ENCODE results near the gene SLC25A18. TPM values are rescaled to one million over a fixed set of nuclear protein-coding genes. Genes with fewer than 3 reads are reported as not detected.
"Not testable (repeated sequence)": the region's sequence is repeated elsewhere in the genome, so short reads cannot be mapped to it uniquely, and the experiment has no call there.

SLC25A18 gene, protein sequence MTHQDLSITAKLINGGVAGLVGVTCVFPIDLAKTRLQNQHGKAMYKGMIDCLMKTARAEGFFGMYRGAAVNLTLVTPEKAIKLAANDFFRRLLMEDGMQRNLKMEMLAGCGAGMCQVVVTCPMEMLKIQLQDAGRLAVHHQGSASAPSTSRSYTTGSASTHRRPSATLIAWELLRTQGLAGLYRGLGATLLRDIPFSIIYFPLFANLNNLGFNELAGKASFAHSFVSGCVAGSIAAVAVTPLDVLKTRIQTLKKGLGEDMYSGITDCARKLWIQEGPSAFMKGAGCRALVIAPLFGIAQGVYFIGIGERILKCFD
- total RNA-seq, result not detected

DNA sequence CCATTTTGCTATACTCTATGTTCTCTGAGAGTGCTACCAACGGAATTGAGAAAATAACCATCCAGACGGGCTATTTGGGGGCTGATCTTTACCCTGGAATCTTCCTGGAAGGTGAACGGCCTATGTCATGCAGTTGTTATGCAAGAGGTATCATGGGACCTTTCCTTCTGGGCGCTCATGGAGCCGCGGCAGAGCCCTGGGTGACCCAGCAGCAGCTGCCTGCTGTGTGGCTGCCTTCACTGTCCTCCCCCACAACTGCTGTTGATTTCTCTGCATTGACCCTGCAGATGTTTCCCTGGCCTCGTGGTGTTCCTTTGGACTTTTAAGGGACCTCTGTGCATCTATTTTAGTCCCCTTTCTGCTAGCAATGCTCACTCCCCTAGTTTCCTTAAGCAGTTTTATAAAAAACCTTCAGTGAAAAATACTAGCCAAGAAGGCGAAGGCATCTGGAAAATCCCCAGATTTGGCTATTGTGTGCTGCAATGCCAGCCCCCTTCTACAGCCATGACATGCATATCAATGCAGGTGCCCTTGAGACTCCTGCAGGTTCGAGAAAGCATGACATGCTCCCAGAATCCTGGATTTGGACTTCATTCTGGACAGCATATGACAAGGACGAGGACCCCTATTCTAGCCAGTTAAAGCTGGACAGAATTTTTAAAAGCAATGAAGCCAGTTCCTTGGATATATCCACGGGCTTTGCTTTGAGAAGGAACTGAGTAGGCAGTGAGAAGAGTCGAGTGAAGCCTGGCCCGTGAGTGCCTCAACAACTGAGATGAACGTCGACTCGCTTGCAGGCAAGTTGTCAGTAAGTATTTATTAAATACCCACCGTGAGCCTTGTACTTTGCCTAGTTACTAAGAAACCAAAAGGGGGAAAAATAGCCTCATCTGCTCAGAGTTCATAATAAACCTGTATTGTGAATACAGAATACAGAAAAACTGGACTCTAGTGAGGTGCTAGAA is at the start of gene SLC25A18:
Gene SLC25A18, plus strand, starts transcription at position 593 of the 965 bp plus-strand sequence. CDS start 16,447 bp downstream, outside the sequence.
- TF ChIP-seq, protein P1, sequence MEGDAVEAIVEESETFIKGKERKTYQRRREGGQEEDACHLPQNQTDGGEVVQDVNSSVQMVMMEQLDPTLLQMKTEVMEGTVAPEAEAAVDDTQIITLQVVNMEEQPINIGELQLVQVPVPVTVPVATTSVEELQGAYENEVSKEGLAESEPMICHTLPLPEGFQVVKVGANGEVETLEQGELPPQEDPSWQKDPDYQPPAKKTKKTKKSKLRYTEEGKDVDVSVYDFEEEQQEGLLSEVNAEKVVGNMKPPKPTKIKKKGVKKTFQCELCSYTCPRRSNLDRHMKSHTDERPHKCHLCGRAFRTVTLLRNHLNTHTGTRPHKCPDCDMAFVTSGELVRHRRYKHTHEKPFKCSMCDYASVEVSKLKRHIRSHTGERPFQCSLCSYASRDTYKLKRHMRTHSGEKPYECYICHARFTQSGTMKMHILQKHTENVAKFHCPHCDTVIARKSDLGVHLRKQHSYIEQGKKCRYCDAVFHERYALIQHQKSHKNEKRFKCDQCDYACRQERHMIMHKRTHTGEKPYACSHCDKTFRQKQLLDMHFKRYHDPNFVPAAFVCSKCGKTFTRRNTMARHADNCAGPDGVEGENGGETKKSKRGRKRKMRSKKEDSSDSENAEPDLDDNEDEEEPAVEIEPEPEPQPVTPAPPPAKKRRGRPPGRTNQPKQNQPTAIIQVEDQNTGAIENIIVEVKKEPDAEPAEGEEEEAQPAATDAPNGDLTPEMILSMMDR (IDR thresholded peaks at IDR 0.05), result no peak
- Histone ChIP-seq H3K9ac (ENCODE audit: low read depth in 2 of 2, low read length in 2 of 2) (no peak within 1 kb of the TSS), H3K4me3 (no peak within 1 kb of the TSS), H3K4me1 (no peaks in the 10 kb centered on the region), H3K36me3 (no peaks in the 10 kb centered on the region), H3K9me3 (no peaks in the 10 kb centered on the region), H3K27me3 (no peaks in the 10 kb centered on the region), H3K27ac (no peak within 1 kb of the TSS)
- DNase-seq, result no peak
- intact Hi-C loops (cut with DNase I), result no loop called here

- DNase-seq, result no peak
- H3K27ac ChIP-seq, result no peak overlapping the region
Measured at GRCh38 chr22:17513612-17514011, 49.7 kb upstream of the SLC25A18 start.

DNA sequence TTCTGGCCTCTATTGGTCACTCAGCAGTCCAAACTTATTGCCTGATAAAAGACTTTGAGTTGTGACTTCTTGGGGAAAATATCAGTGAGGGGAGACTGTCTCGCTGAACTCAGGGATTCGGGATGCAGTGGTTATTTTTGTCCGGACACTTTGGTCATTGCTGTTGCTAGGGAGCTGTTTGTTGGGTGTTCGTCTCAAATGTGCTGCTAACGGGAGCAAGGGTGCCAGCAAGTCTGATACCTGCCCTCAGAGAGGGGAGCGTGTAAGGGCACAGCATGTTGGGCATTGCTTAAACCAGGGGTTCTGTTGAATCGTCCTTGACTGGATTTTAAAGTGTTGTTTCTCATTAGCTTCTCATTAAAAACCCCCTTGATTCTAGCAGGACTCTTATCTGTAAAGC is 49.2 kb upstream of the SLC25A18 start:
- intact Hi-C loops (cut with DNase I), result no loop called here
- Histone ChIP-seq H3K27ac (no peak overlapping the region), H3K27me3 (no peaks in the 10 kb centered on the region), H3K4me1 (no peaks in the 10 kb centered on the region), H3K4me3 (no peak overlapping the region), H3K9me3 (no peaks in the 10 kb centered on the region), H3K9ac (ENCODE audit: low read depth in 2 of 2, low read length in 2 of 2) (no peak overlapping the region), H3K36me3 (no peaks in the 10 kb centered on the region)
- TF ChIP-seq, protein P1 (IDR thresholded peaks at IDR 0.05), result no peak
- DNase-seq, result no peak

More at GRCh38 chr22:17513612-17514011, 49.7 kb upstream of the SLC25A18 start:
- Histone ChIP-seq H3K4me1 (no peaks in the 10 kb centered on the region), H3K9ac (ENCODE audit: low read depth in 2 of 2, low read length in 2 of 2) (no peak overlapping the region), H3K9me3 (no peaks in the 10 kb centered on the region), H3K27me3 (no peaks in the 10 kb centered on the region), H3K36me3 (no peaks in the 10 kb centered on the region), H3K4me3 (no peak overlapping the region)
- intact Hi-C loops (cut with DNase I), result no loop called here
- TF ChIP-seq, protein P1 (IDR thresholded peaks at IDR 0.05), result no peak

GRCh38 chr22:17518406-17518805 is 44.9 kb upstream of the SLC25A18 start:
- TF ChIP-seq, protein P1 (IDR thresholded peaks at IDR 0.05), result no peak
- Histone ChIP-seq H3K4me3 (no peak overlapping the region), H3K27me3 (no peaks in the 10 kb centered on the region), H3K36me3 (no peaks in the 10 kb centered on the region), H3K9me3 (no peaks in the 10 kb centered on the region), H3K27ac (no peak overlapping the region), H3K9ac (ENCODE audit: low read depth in 2 of 2, low read length in 2 of 2) (no peak overlapping the region), H3K4me1 (no peaks in the 10 kb centered on the region)
- intact Hi-C loops (cut with DNase I), result no loop called here
- DNase-seq, result no peak

GRCh38 chr22:17521971-17522370 is 41.3 kb upstream of the SLC25A18 start:
- H3K4me3 ChIP-seq; H3K9ac ChIP-seq (ENCODE audit: low read depth in 2 of 2, low read length in 2 of 2); DNase-seq: not testable (repeated sequence)

More at GRCh38 chr22:17521971-17522370, 41.3 kb upstream of the SLC25A18 start:
- H3K27ac ChIP-seq; H3K9me3 ChIP-seq; H3K36me3 ChIP-seq; intact Hi-C loops (cut with DNase I); H3K4me1 ChIP-seq; H3K27me3 ChIP-seq: not testable (repeated sequence)

All from colonic mucosa (tissue), 4 donors.